ENCODE results near the gene ABLIM1. TPM values are rescaled to one million over a fixed set of nuclear protein-coding genes. Genes with fewer than 3 reads are reported as not detected.

Gene ABLIM1
- total RNA-seq, 4 donors from 2014 or later, result 75.2 to 172 (median 110) TPM

GRCh38 chr10:114477285-114477684 is 180.8 kb downstream of the ABLIM1 start:
- no peaks in the 10 kb centered on the region for H3K27me3 ChIP-seq
- H3K9me3 ChIP-seq, result no peaks in the 10 kb centered on the region
- H3K4me3 ChIP-seq, result no peak overlapping the region
- WGBS, 2 donors (ENCODE audit: low coverage in 1 of 2), result 66 to 73% methylated on average over 7 of the region's 7 CpGs
- TF ChIP-seq CTCF (IDR thresholded peaks at IDR 0.05) (no peak), POLR2AphosphoS5 (IDR thresholded peaks at IDR 0.05) (peak; percentile 77)
- H3K27ac ChIP-seq, result peak overlapping the region; percentile 37 to 75 (median 72)
- H3K4me1 ChIP-seq, result peaks cover 0 to 63% (median 8%) of the 10 kb centered on the region in 3 donors
- peak; percentile 94 for ATAC-seq
- peaks cover 0 to 6% of the 10 kb centered on the region in 2 donors for H3K36me3 ChIP-seq

- peaks cover 0 to 17% of the 10 kb centered on the region in 2 donors for H3K36me3 ChIP-seq
- no peak overlapping the region for H3K4me3 ChIP-seq
- ATAC-seq, result no peak
- no peaks in the 10 kb centered on the region for H3K9me3 ChIP-seq
- H3K27ac ChIP-seq, result peak overlapping the region in 2 of 4 donors; percentile 70 to 73
- peaks cover 0 to 57% (median 8%) of the 10 kb centered on the region in 3 donors for H3K4me1 ChIP-seq
- WGBS, 2 donors (ENCODE audit: low coverage in 1 of 2), result 90 to 100% methylated on average over 1 to 5 of the region's 5 CpGs
- TF ChIP-seq POLR2A (IDR thresholded peaks at IDR 0.05), result no peak
- TF ChIP-seq POLR2AphosphoS5 (IDR thresholded peaks at IDR 0.05), result no peak
- no peak for TF ChIP-seq EP300 (IDR thresholded peaks at IDR 0.05)
- no peak for TF ChIP-seq CTCF (IDR thresholded peaks at IDR 0.05)
- no peaks in the 10 kb centered on the region for H3K27me3 ChIP-seq
These were observed 183.1 kb downstream of the ABLIM1 start for GRCh38 chr10:114474989-114475388.

DNA sequence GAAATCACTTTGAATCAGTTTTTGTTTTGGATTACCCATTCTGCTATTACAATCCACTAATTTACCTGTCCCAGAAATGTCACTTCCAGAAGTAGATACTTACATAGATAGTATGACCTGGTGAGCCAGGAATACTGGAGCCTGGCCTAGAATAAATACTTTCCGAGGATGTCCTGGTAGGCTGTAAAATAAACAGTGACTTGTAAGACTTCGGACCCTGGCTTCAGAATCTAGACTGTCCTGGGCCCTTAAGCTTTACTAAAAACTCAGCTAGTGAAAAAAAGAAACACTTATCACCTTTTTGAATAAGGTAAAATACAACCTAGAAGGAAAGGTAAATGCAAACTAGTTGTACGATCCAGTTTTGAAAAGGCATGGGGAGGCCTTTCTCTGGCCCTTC is 184.3 kb downstream of the ABLIM1 start:
- Histone ChIP-seq H3K27ac (peak overlapping the region in 3 of 4 donors; percentile 14 to 73 (median 55)), H3K9me3 (no peaks in the 10 kb centered on the region), H3K4me1 (peaks cover 0 to 47% (median 8%) of the 10 kb centered on the region in 3 donors), H3K36me3 (peaks cover 0 to 26% of the 10 kb centered on the region in 2 donors), H3K27me3 (no peaks in the 10 kb centered on the region), H3K4me3 (no peak overlapping the region)
- ATAC-seq, result no peak
- WGBS, 2 donors (ENCODE audit: low coverage in 1 of 2), result 41 to 49% methylated on average over 3 of the region's 3 CpGs
- TF ChIP-seq POLR2A (IDR thresholded peaks at IDR 0.05) (no peak), EP300 (IDR thresholded peaks at IDR 0.05) (no peak), CTCF (IDR thresholded peaks at IDR 0.05) (no peak), POLR2AphosphoS5 (IDR thresholded peaks at IDR 0.05) (no peak)

DNA sequence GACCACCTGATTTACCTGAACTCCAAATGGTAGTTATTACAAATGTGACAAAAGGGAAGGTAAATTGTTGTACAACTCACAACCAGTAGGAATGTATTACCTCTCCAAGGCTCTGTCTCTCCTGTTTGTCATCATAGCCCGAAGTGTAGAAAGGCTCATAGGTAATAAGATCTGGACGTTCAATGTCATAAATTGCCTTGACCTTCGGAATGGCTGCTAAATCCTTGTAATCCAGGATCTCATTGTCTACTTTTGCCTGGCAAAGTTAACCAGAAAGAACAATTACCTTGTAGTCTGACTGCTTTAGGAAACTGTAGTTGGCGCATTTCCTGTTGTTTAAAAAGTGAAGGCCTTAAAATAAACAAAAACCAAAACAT is 185.2 kb downstream of the ABLIM1 start:
- Histone ChIP-seq H3K27me3 (no peaks in the 10 kb centered on the region), H3K27ac (peak overlapping the region in 2 of 4 donors; percentile 24 to 58), H3K36me3 (peaks cover 0 to 34% of the 10 kb centered on the region in 2 donors), H3K4me3 (no peak overlapping the region), H3K4me1 (peaks cover 0 to 43% (median 8%) of the 10 kb centered on the region in 3 donors), H3K9me3 (no peaks in the 10 kb centered on the region)
- WGBS, 2 donors (ENCODE audit: low coverage in 1 of 2), result 72 to 81% methylated on average over 3 to 4 of the region's 4 CpGs
- ATAC-seq, result no peak
- TF ChIP-seq EP300 (IDR thresholded peaks at IDR 0.05) (no peak), CTCF (IDR thresholded peaks at IDR 0.05) (no peak), POLR2A (IDR thresholded peaks at IDR 0.05) (no peak), POLR2AphosphoS5 (IDR thresholded peaks at IDR 0.05) (no peak)
